Muscle layer of duodenum (tissue), 2 donors: Measurements from ENCODE around the gene CUL4A.

Experiments used
- H3K27ac ChIP-seq: one replicate; pipeline ENCODE4 v1.7.0; 2013; ENCODE audit warnings: mild to moderate bottlenecking, low read length
- H3K27me3 ChIP-seq: one replicate; pipeline ENCODE4 v1.7.0; 2013; ENCODE audit warnings: low read depth, mild to moderate bottlenecking, control low read depth, low read length
- H3K36me3 ChIP-seq, 2 donors: one replicate each; pipeline ENCODE4 v1.7.0; 2013; ENCODE audit warnings: low read length in 2 of 2, control low read depth in 1 of 2, mild to moderate bottlenecking in 1 of 2; ENCODE audit not compliant: insufficient read depth in 2 of 2, control insufficient read depth in 1 of 2
- H3K4me1 ChIP-seq, 2 donors: one replicate each; pipeline ENCODE4 v1.7.0; 2013; ENCODE audit warnings: low read length in 2 of 2, mild to moderate bottlenecking in 2 of 2, control low read depth in 1 of 2, moderate library complexity in 1 of 2; ENCODE audit not compliant: insufficient read depth in 2 of 2, control insufficient read depth in 1 of 2
- H3K4me3 ChIP-seq, 2 donors: one replicate each; pipeline ENCODE4 v1.7.0; 2013; ENCODE audit warnings: low read length in 2 of 2, low read depth in 1 of 2, mild to moderate bottlenecking in 1 of 2
- H3K9me3 ChIP-seq, 2 donors: one replicate each; pipeline ENCODE4 v1.7.0; 2013; ENCODE audit warnings: low read length in 2 of 2, control low read depth in 1 of 2, mild to moderate bottlenecking in 1 of 2; ENCODE audit not compliant: control insufficient read depth in 1 of 2
- donor health status: healthy.

CUL4A gene

GRCh38 chr13:113201815-113202214 lies 7.6 kb upstream of the CUL4A start:
- H3K27ac ChIP-seq = no peak overlapping the region
- no peak overlapping the region for H3K4me3 ChIP-seq
- peaks cover 8 to 41% of the 10 kb centered on the region in 2 donors for H3K4me1 ChIP-seq

GRCh38 chr13:113202912-113203311 lies 6.5 kb upstream of the CUL4A start:
- peaks cover 15 to 16% of the 10 kb centered on the region in 2 donors for H3K36me3 ChIP-seq
- no peaks in the 10 kb centered on the region for H3K27me3 ChIP-seq
- H3K4me1 ChIP-seq = peaks cover 16 to 52% of the 10 kb centered on the region in 2 donors
- no peaks in the 10 kb centered on the region for H3K9me3 ChIP-seq
- H3K4me3 ChIP-seq = no peak overlapping the region
- H3K27ac ChIP-seq = no peak overlapping the region

More at GRCh38 chr13:113201815-113202214, 7.6 kb upstream of the CUL4A start:
- H3K27me3 ChIP-seq = no peaks in the 10 kb centered on the region
- peaks cover 26 to 27% of the 10 kb centered on the region in 2 donors for H3K36me3 ChIP-seq
- H3K9me3 ChIP-seq = no peaks in the 10 kb centered on the region

GRCh38 chr13:113203507-113204377 lies 5.7 kb upstream of the CUL4A start:
- no peak overlapping the region for H3K4me3 ChIP-seq
- no peak overlapping the region for H3K27ac ChIP-seq
- H3K4me1 ChIP-seq = peaks cover 16 to 52% of the 10 kb centered on the region in 2 donors
- no peaks in the 10 kb centered on the region for H3K27me3 ChIP-seq
- no peaks in the 10 kb centered on the region for H3K9me3 ChIP-seq
- peaks cover 10 to 18% of the 10 kb centered on the region in 2 donors for H3K36me3 ChIP-seq

GRCh38 chr13:113204378-113204734 lies 5.1 kb upstream of the CUL4A start:
- Histone ChIP-seq H3K36me3 (peaks cover 4 to 16% of the 10 kb centered on the region in 2 donors), H3K27me3 (no peaks in the 10 kb centered on the region), H3K4me1 (peaks cover 16 to 52% of the 10 kb centered on the region in 2 donors), H3K27ac (no peak overlapping the region), H3K4me3 (no peak overlapping the region), H3K9me3 (no peaks in the 10 kb centered on the region)

GRCh38 chr13:113205428-113205931 lies 3.9 kb upstream of the CUL4A start:
- Histone ChIP-seq H3K9me3 (no peaks in the 10 kb centered on the region), H3K27ac (no peak overlapping the region), H3K27me3 (no peaks in the 10 kb centered on the region), H3K4me1 (peaks cover 16 to 54% of the 10 kb centered on the region in 2 donors), H3K4me3 (no peak overlapping the region), H3K36me3 (peaks cover 0 to 8% of the 10 kb centered on the region in 2 donors)

GRCh38 chr13:113207460-113207859 lies 2.0 kb upstream of the CUL4A start:
- Histone ChIP-seq H3K4me1 (peaks cover 16 to 70% of the 10 kb centered on the region in 2 donors), H3K27me3 (no peaks in the 10 kb centered on the region), H3K27ac (peak overlapping the region; percentile 77), H3K4me3 (peak overlapping the region; percentile 86 to 95), H3K9me3 (no peaks in the 10 kb centered on the region), H3K36me3 (peaks cover 0 to 12% of the 10 kb centered on the region in 2 donors)

- peaks cover 0 to 12% of the 10 kb centered on the region in 2 donors for H3K36me3 ChIP-seq
- no peaks in the 10 kb centered on the region for H3K27me3 ChIP-seq
- H3K4me3 ChIP-seq = peak overlapping the region; percentile 86 to 95
- no peaks in the 10 kb centered on the region for H3K9me3 ChIP-seq
- H3K4me1 ChIP-seq = peaks cover 15 to 67% of the 10 kb centered on the region in 2 donors
- H3K27ac ChIP-seq = peak overlapping the region; percentile 79
These were observed 1.5 kb upstream of the CUL4A start for GRCh38 chr13:113207890-113208420.

GRCh38 chr13:113208421-113209335 lies 735 bp upstream of the CUL4A start, which contains the start of gene PCID2:
TSS of gene PCID2 (minus strand) at chr13:113208669. CDS start at chr13:113208634, 35 bp downstream.
- H3K27me3 ChIP-seq = no peaks in the 10 kb centered on the region
- H3K4me1 ChIP-seq = peaks cover 13 to 60% of the 10 kb centered on the region in 2 donors
- H3K9me3 ChIP-seq = no peaks in the 10 kb centered on the region
- peak within 1 kb of the TSS; percentile 79 for H3K27ac ChIP-seq
- H3K36me3 ChIP-seq = peaks cover 0 to 12% of the 10 kb centered on the region in 2 donors
- peak within 1 kb of the TSS; percentile 86 to 95 for H3K4me3 ChIP-seq

GRCh38 chr13:113209759-113210421 lies 477 bp downstream of the CUL4A start:
- peaks cover 9 to 51% of the 10 kb centered on the region in 2 donors for H3K4me1 ChIP-seq
- peaks cover 0 to 12% of the 10 kb centered on the region in 2 donors for H3K36me3 ChIP-seq
- peak overlapping the region; percentile 54 for H3K27ac ChIP-seq
- no peaks in the 10 kb centered on the region for H3K27me3 ChIP-seq
- peak overlapping the region; percentile 78 to 95 for H3K4me3 ChIP-seq
- H3K9me3 ChIP-seq = no peaks in the 10 kb centered on the region

- Histone ChIP-seq H3K36me3 (peaks cover 0 to 12% of the 10 kb centered on the region in 2 donors), H3K4me3 (peak overlapping the region in 1 of 2 donors; percentile 95), H3K27ac (no peak overlapping the region), H3K9me3 (no peaks in the 10 kb centered on the region), H3K4me1 (peaks cover 8 to 48% of the 10 kb centered on the region in 2 donors), H3K27me3 (no peaks in the 10 kb centered on the region)
These were observed 1.4 kb downstream of the CUL4A start for GRCh38 chr13:113210833-113211232.
